Measurements from ENCODE around the gene RGS12. TPM values are rescaled to one million over a fixed set of nuclear protein-coding genes. Genes with fewer than 3 reads are reported as not detected.

The RGS12 gene
- total RNA-seq (2022; extraction: Qiagen RNA extraction; ENCODE audit: low read depth), result 8.3 to 10.4 TPM (median 9.6 TPM) in 5 replicates

GRCh38 chr4:3292571-3293400 lies at the start of gene RGS12:
RGS12 (plus strand) TSS chr4:3293021; CDS start chr4:3316171, 23,150 bp downstream.

GRCh38 chr4:3248811-3249661 lies 43.8 kb upstream of the RGS12 start, which contains the start of gene MSANTD1:
MSANTD1 (plus strand) TSS chr4:3249159; CDS start chr4:3249223, 64 bp downstream.

Other genes starting within 250 kb of the RGS12 start
- gene HTT-AS, start 218.5 kb upstream of the RGS12 start, total RNA-seq (2022; extraction: Qiagen RNA extraction; ENCODE audit: low read depth), result not detected in 5 replicates
- gene HTT, start 218.3 kb upstream of the RGS12 start, total RNA-seq (2022; extraction: Qiagen RNA extraction; ENCODE audit: low read depth), result 10.7 to 14.1 TPM (median 12.0 TPM) in 5 replicates
- gene MSANTD1, start 43.9 kb upstream of the RGS12 start, total RNA-seq (2022; extraction: Qiagen RNA extraction; ENCODE audit: low read depth), result 0.07 to 0.13 TPM (median 0.09 TPM) in 4 of 5 replicates, not detected in the other
- gene HGFAC, start 148.9 kb downstream of the RGS12 start, total RNA-seq (2022; extraction: Qiagen RNA extraction; ENCODE audit: low read depth), result 0.09 to 0.55 TPM (median 0.16 TPM) in 5 replicates
- 0.16 to 0.90 TPM (median 0.42 TPM) in 5 replicates for gene DOK7, start 170.3 kb downstream of the RGS12 start, total RNA-seq (2022; extraction: Qiagen RNA extraction; ENCODE audit: low read depth)
- gene LRPAP1, start 239.4 kb downstream of the RGS12 start, total RNA-seq (2022; extraction: Qiagen RNA extraction; ENCODE audit: low read depth), result 102 to 136 TPM (median 128 TPM) in 5 replicates

All from A549 treated with CpdA at 1 μM for 4 hours (cell line).